NCI-H446 (cell line): Measurements from ENCODE around the gene PLCB2.

ENCODE experiments used
- DNase-seq, 2 experiments: peaks; one replicate each; lab custom pipeline; 2025; lab: John Stamatoyannopoulos, UW

The PLCB2 gene

GRCh38 chr15:40303576-40303975 lies 4.2 kb downstream of the PLCB2 start:
- DNase-seq = no peak

DNA sequence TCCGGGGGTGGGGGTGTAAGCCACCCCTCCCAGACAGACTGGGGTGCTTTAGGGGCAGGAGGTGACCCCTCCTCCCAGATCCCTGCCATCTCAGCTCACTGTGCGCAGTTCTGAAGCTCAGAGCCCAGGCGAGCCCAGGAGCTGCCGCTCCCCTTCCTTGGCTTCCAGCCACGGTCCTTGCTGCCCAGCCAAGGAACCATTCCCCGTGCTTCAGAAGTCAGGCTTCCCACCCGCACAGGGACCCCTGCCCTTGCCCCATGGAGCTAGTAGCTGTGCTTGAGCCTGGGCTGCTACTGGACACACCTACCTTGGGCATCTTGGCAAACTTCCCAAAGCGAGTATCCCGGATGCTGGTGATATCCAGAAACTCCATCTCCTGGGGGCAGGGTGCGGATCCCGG lies 4.8 kb downstream of the PLCB2 start:
- DNase-seq = no peak

DNA sequence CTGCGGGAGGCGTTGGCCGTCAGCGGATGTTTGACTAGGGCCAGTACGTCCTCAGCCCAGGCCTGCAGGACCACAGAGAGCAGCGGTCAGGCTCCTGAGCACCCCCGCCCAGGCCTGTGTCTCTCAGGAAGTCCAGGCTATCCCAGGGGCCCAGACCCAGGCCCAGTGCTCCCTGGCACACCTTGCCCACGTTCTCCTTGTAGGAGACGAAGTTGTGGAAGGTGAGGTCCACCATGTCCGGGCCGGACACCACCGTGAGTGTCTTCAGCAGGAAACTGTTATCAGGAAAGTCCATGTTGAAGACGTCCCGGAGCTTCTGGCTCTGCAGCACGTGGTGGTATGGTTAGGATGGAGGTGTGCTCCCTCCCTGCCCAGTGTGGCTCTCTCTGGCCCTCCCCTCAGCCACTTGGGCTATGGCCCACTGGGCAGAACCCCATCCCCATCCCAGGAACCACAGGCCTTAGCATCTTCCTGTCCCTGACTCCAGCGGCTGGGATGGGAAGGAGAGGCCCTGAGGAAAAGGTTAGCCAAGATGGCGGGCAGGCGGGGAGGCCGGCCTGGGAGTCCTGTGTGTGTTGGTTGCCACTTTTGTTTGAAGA lies 5.3 kb downstream of the PLCB2 start:
- DNase-seq = no peak

DNA sequence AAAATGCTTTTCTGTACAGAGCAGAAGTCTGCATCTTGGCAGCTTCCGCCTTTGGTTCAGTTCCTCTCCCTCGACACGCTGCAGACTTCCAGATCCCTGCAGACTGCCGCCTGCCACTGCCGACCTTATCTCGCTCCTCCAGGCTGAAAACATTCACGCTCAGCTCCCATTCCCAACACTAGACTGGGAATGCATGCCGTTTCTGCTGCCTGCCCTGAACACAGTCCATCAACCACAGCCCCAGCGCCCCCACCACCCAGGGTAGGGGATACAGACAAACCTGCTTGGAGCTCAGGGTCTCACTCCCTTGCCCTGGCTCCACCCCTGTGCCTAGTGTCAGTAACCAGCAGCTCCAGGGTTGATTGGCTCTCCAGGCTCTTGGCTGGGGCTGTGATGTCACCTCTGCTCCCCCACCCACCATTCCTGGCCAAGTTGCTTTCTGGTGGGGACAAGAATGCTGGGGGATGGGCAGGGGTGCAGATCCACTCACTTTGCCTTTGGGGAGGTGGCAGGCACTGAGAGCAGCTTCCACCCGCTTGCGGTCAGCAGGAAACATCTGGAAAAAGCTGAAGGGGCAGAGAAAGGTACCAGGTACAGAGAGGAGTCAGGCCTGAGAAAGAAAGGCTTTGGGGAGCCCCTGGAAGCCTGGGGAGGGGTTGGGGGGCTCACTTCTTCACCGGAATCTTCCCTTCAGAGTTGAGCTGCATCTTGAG lies 6.1 kb downstream of the PLCB2 start:
- DNase-seq = no peak

- no peak for DNase-seq
Measured at GRCh38 chr15:40300771-40301170, 7.0 kb downstream of the PLCB2 start.

- no peak for DNase-seq
Measured at GRCh38 chr15:40300367-40300766, 7.4 kb downstream of the PLCB2 start.

DNA sequence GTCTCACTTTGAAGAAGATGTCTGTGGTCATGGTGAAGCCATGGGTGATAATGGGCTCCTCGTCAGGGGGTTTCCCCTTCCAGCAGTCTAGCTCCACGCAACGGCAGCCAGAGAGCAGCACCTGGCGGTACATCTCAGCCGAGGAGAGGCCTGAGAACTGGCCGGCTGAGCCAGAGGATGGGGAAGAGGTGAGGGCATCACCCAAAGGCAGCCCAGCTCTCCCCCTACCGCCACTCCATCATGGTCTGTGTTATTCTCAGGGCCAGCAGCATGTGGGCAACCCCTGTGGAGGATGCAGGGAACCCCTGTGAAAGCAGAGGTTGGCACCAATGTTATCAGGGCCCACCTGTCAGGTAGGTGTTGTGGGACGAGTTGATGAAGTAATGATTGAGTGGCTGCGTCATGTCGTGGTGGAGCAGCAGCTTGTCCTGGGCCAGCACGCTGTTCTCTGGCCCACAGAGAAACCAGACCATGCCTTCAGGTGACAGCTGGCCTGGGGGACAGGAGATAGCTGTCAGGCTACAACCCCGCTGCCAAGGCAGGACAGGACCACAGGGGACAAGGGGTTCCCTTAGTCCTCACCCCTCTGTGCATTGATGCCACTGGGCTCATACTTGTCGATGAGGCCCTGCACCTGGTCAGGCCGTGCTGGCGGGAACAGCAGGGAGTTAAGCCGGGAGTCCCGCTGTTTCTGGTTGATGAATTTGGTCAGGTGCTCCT lies 9.4 kb downstream of the PLCB2 start:
- DNase-seq = no peak

GRCh38 chr15:40297356-40297755 lies 10.4 kb downstream of the PLCB2 start:
- DNase-seq = no peak

DNA sequence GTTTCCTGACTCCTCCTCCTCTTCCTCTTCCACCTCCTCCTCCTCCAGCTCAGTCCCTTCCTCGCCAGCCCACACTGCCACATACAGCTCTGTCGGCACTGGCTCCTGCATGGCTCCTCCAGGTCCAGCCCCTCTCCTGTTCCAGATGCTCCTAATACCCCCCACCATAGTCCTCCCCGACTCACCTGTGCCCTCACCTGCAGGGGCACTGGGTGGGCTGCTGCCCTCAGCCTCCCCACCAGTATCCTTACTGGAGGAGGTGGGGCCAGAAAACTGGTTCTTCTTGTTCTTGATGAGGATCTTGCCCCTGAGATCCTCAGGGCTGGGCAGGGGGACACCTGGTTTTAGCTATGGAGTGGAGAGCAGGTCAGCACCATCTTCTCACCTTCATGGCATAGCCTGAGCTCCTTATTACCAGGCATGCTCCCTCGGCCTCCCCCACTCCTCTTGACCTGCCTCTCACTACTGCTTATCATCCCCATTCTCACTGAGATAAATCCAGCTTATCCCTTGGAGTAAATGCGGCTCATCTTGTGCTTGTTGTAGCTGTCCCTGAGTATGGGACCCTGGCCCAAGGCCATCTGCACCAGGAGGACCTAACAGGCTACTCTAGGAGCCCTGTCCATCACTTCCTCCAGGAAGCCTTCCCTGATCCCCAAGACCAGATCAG lies 11.0 kb downstream of the PLCB2 start:
- no peak for DNase-seq

GRCh38 chr15:40295877-40296560 lies 11.7 kb downstream of the PLCB2 start:
- no peak for DNase-seq

GRCh38 chr15:40295297-40295696 lies 12.4 kb downstream of the PLCB2 start:
- DNase-seq = no peak

GRCh38 chr15:40293905-40294895 lies 13.5 kb downstream of the PLCB2 start:
- no peak for DNase-seq

DNA sequence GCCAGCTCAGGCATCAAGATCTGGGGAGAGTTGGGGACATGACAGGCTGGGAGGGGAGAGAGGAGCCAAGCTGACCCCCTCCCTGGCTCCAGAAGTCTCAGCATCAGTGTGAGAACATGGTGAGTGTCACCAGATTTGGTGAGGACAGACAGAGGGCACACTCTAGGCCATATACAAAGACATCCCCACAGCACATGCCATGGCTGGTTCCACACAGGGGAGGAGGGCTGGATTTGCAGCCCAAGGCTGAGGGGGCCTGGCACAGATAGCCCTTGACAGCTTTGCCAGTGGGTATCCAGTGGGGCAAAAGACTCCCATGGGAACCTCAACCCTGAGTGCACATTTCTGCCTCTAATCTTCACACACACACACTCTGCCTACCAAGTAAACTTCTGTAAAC lies 14.7 kb downstream of the PLCB2 start:
- DNase-seq = no peak

- no peak for DNase-seq
Measured at GRCh38 chr15:40292246-40292645, 15.5 kb downstream of the PLCB2 start.

GRCh38 chr15:40290918-40291574 lies 16.7 kb downstream of the PLCB2 start:
- DNase-seq = no peak

DNA sequence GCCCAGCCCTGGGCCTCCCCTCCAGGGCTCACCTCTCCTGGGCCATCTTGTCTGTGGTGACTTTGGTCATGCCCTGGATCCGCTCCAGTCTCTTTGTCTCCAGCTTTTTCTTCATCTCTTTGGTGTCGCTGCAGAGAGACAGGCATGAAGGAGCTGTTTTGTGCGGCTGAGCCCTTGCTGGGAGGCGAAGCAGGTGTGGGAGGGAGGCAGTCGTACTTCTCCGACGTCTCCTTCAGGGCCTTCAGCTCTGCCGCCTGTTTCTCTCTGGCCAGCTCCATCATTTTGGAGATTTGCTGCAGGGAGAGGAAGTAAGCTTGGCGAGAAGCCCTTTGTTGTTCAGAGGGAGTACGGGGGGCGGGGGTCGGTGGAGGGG lies 17.2 kb downstream of the PLCB2 start:
- no peak for DNase-seq

- no peak for DNase-seq
Measured at GRCh38 chr15:40289140-40289775, 18.5 kb downstream of the PLCB2 start.

DNA sequence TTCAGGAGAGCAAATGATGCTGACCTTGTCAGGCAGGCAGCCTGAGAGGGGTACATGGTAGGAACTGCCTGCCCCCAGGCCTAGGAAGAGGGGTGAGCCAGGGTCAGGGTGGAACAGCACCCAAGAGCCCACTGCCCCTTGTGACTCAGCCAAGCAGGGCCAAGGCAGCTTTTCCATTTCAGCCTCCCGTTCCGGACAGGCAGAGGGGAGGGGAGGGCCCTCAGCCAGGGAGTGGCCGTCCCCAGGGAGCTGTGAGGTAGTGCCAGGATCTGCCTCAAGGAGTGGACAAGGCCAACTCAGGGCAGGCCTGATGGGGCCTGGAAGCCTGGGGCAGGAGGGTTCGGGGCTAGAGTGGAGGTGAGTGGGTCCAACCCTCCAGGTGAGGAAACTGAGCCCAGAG lies 19.8 kb downstream of the PLCB2 start:
- DNase-seq = no peak

- no peak for DNase-seq
Measured at GRCh38 chr15:40287505-40287904, 20.2 kb downstream of the PLCB2 start.

DNA sequence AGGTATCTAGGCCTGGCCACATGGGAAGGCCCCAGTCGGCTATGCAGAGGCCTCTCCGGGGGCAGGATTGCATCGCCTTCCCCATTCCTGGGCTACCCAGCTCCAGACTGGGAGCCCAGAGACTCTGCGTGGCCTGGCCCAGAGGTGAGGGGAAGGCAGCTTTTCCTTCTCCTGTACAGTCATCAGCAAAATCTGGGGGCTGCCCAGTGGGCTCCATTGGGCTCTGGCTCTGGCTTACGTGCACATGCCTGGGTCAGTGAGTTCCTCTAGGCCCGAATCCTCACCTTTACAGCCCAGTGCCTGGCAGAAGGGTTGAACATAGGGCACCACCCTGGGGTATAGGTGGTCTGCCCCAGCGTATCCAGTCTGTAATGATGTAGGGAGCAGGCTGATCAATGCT lies 20.9 kb downstream of the PLCB2 start:
- DNase-seq = no peak
